Hepatocyte (in vitro differentiated cells): ENCODE measurements around the gene GRK3.

Experiments used
- EZH2 ChIP-seq: fragments of 200-600 bp; sonication (generic); IDR thresholded peaks from 2 replicates; pipeline ENCODE4 v1.6.1; 2016; ENCODE audit warnings: antibody characterized with exemption, mild to moderate bottlenecking, borderline replicate concordance
- EZH2phosphoT487 ChIP-seq: fragments of 200-600 bp; sonication (generic); IDR thresholded peaks from one replicate; pipeline ENCODE4 v1.6.1; 2018; ENCODE audit warnings: antibody characterized with exemption, mild to moderate bottlenecking, low read depth, moderate library complexity; ENCODE audit not compliant: unreplicated experiment, severe bottlenecking
- TF ChIP-seq, protein P1 (sequence below): fragments of 200-600 bp; sonication (generic); IDR thresholded peaks from 2 replicates; pipeline ENCODE4 v1.5.1; 2016; ENCODE audit warnings: antibody characterized with exemption, mild to moderate bottlenecking; ENCODE audit not compliant: poor library complexity

DNA sequence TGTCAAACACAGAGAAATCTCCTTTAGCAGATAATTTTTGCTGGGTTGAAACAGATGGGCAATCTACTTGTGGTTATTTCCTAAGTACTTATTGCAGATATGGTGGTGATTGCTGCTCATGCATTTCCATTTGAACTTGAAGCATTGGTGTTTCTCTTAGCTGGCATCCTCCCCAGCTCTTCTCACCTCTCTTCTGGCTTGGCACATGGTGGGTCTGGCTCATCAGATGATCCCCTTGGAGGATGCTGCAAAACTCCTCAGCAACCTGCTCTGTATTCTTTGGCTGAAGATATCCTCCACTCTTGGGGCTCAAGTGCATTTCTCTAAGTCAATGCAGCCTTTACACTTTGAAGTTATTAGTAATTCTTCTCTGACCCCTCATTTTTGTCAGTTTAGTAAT, 90.2 kb downstream of the GRK3 start:
- TF ChIP-seq, protein P1, sequence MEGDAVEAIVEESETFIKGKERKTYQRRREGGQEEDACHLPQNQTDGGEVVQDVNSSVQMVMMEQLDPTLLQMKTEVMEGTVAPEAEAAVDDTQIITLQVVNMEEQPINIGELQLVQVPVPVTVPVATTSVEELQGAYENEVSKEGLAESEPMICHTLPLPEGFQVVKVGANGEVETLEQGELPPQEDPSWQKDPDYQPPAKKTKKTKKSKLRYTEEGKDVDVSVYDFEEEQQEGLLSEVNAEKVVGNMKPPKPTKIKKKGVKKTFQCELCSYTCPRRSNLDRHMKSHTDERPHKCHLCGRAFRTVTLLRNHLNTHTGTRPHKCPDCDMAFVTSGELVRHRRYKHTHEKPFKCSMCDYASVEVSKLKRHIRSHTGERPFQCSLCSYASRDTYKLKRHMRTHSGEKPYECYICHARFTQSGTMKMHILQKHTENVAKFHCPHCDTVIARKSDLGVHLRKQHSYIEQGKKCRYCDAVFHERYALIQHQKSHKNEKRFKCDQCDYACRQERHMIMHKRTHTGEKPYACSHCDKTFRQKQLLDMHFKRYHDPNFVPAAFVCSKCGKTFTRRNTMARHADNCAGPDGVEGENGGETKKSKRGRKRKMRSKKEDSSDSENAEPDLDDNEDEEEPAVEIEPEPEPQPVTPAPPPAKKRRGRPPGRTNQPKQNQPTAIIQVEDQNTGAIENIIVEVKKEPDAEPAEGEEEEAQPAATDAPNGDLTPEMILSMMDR: no peak
- TF ChIP-seq EZH2: no peak
- TF ChIP-seq EZH2phosphoT487: no peak
